CD4-positive, alpha-beta T cell treated with Interleukin-15 for 4 hours (primary cell): Measurements from ENCODE around the gene MORN2.

Experiments
- DNase-seq: peaks from one replicate; pipeline ENCODE4 v3.0.0-alpha.2; 2020; ENCODE audit warnings: low spot score

The MORN2 gene

DNA sequence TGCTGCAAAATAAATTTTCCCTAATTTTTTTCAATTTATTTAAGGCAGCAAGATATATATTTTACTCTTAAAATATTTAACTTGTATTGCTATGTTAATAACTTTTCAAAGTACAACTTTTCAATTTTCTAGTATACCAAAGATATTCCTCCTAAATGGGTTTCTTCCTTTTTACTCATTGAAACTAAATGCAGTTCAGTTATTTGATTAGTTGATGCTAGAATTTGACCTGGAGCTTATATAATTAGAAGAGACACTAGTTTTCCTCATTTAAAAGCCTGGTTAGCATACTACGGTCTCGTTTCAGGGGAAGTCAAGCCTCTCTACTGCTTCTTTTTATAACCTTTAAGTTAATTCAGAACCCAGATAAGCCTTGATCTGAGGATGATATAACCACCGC is 13.8 kb downstream of the MORN2 start, which contains the start of gene ARHGEF33:
TSS of gene ARHGEF33 (plus strand) at position 301 of the 400 bp plus-strand sequence. CDS start 29,573 bp downstream, outside the sequence.
- no peak for DNase-seq

DNA sequence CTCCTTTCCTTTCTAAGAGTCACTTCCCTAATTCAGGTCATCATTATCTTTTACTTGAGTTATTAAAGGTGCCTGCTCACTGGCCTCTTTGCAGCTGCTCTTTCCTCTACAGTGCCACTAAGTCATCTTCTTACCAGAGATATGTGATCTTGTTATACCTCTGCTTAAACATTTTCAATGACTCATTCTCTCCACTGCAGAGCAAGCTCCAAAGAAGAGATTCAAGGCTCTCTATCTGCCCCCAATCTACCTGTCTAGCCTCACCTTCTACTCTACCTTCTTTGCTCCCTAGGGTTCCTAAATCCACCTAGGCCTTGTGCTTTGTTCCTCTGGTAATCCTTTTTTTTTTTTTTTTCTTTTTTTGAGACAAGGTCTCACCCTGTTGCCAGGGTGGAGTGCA is 17.0 kb downstream of the MORN2 start:
- no peak for DNase-seq

GRCh38 chr2:38898256-38898655 is 22.5 kb downstream of the MORN2 start:
- no peak for DNase-seq

GRCh38 chr2:38900726-38901125 is 24.9 kb downstream of the MORN2 start:
- no peak for DNase-seq

- no peak for DNase-seq
Measured at GRCh38 chr2:38905251-38905650, 29.5 kb downstream of the MORN2 start.

DNA sequence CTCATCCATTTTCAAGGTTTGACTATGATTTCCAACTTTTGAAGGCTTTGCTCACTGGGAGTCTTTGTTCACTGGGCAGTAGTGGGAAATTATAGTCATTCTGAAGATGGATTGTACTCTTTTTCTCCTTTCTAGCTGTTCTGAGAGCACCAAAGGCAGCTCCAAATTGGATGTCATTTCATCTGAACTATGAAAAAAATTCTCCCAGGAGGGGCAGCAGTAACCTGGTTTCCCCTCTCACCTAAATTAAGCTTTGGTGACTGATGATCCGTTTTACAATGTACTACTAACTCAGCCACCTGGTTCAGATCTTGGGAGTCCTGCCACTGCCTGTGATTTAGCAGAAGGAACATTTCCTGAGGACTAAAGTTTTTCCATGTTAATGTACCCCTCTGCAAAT is 31.5 kb downstream of the MORN2 start:
- no peak for DNase-seq

- no peak for DNase-seq
Measured at GRCh38 chr2:38907743-38908562, 32.2 kb downstream of the MORN2 start.

GRCh38 chr2:38909872-38910271 is 34.1 kb downstream of the MORN2 start:
- no peak for DNase-seq

DNA sequence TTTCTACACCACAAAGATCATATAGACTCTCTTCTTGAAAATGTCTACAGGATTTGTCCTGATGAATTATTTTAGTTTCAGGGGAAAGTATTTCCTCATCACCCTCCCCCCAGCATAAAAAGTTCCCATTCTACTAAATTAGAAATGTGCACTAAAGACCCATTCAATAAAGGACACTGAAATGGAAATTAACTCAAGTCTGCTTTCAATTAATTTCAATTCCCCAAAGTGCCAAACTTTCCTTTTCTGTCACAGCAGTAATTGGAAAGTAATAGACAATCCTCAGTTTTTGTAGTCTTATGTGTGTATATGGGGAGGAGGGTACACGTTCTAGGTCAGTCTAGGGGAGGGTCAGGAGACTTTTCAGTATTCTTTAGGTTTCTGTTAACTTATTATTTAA is 35.4 kb downstream of the MORN2 start:
- no peak for DNase-seq

- DNase-seq = no peak
Measured at GRCh38 chr2:38912619-38913018, 36.8 kb downstream of the MORN2 start.

DNA sequence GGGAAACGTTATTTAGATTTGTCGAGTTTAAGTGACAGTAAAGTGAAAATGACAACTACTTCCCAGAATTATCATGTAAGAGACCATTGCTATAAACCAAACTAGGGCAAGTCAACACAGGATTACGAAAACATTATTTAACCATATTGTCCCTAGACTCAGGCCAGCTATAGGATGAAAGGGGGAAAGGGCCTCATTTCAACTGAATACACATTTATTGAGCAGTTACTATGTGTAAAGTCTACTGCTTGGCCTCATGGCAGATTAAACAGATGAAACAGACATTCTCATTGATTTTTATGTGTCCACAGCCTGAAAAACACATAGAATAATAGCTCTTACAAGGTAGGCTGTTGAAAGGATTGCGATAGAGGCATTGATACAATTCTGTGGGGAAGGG is 46.6 kb downstream of the MORN2 start:
- no peak for DNase-seq

GRCh38 chr2:38922902-38923301 is 47.1 kb downstream of the MORN2 start:
- no peak for DNase-seq

DNA sequence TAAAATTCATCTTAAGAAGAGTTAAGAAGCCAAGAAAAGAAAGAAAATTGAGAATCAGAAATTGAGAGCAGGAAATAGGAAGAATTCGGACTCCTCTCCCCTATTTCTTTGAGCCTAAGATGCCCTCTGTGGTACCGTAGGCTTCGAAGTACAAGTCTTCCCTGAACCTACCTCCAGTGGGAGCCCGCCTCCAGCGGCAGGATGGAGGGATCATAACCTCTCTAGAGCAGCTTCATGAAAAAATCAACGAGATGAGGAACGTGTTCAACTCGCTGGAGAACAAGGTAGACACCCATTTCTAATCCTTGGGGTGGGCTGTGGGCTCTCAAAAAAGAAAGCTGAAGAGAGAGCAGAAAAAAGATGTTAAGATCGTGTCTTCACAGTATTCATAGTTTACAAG is 50.2 kb downstream of the MORN2 start:
- no peak for DNase-seq

- no peak for DNase-seq
Measured at GRCh38 chr2:38930600-38930999, 54.8 kb downstream of the MORN2 start.
